ENCODE measurements around the gene VPS37B. TPM values are rescaled to one million over a fixed set of nuclear protein-coding genes. Genes with fewer than 3 reads are reported as not detected.
A peak's percentile ranks its signal among the peaks of the same experiment; 100 is the strongest.

VPS37B gene
- total RNA-seq, 1 experiment from 2014 or later, result 18.1 TPM

GRCh38 chr12:122825773-122826724 lies 69.9 kb downstream of the VPS37B start:
- no peak overlapping the region for H3K27ac Mint-ChIP-seq
- POLR2A ChIA-PET, result interaction anchor here (0.7 to 0.8 kb wide), 3 partner anchors 289 to 1352 kb away, joined by 5 to 6 read pairs (median 6); no protein-coding TSS in a partner anchor

More at GRCh38 chr12:122825773-122826724, 69.9 kb downstream of the VPS37B start:
- Mint-ChIP-seq H3K27me3 (ENCODE audit: low read depth) (peaks cover 23% of the 10 kb centered on the region), H3K36me3 (no peaks in the 10 kb centered on the region), H3K4me1 (peaks cover 13% of the 10 kb centered on the region), H3K4me3 (peak overlapping the region; percentile 55), H3K9me3 (no peaks in the 10 kb centered on the region)
- no peak for TF ChIP-seq RORB (CRISPR knock-in tag; IDR thresholded peaks at IDR 0.05)
- no peak for TF ChIP-seq RELA (CRISPR knock-in tag; IDR thresholded peaks at IDR 0.05; ENCODE audit: borderline replicate concordance)
- no peak for TF ChIP-seq E2F5 (CRISPR knock-in tag; IDR thresholded peaks at IDR 0.05)
- no peak for TF ChIP-seq PRDM15 (CRISPR knock-in tag; IDR thresholded peaks at IDR 0.05)
- TF ChIP-seq ZNF671 (CRISPR knock-in tag; IDR thresholded peaks at IDR 0.05), result no peak
- TF ChIP-seq OVOL2 (CRISPR knock-in tag; IDR thresholded peaks at IDR 0.05; ENCODE audit: borderline replicate concordance), result no peak
- no peak for TF ChIP-seq CTCF (IDR thresholded peaks at IDR 0.05)
- no peak for TF ChIP-seq ESRRA (CRISPR knock-in tag; IDR thresholded peaks at IDR 0.05; ENCODE audit: borderline replicate concordance)
- TF ChIP-seq TP53 (CRISPR knock-in tag; IDR thresholded peaks at IDR 0.05), result no peak
- no peak for TF ChIP-seq ZSCAN18 (CRISPR knock-in tag; IDR thresholded peaks at IDR 0.05)
- no peak for TF ChIP-seq TCF7 (CRISPR knock-in tag; IDR thresholded peaks at IDR 0.05; ENCODE audit: low read depth)
- TF ChIP-seq EMX1 (CRISPR knock-in tag; IDR thresholded peaks at IDR 0.05), result no peak
- TF ChIP-seq, protein P1, sequence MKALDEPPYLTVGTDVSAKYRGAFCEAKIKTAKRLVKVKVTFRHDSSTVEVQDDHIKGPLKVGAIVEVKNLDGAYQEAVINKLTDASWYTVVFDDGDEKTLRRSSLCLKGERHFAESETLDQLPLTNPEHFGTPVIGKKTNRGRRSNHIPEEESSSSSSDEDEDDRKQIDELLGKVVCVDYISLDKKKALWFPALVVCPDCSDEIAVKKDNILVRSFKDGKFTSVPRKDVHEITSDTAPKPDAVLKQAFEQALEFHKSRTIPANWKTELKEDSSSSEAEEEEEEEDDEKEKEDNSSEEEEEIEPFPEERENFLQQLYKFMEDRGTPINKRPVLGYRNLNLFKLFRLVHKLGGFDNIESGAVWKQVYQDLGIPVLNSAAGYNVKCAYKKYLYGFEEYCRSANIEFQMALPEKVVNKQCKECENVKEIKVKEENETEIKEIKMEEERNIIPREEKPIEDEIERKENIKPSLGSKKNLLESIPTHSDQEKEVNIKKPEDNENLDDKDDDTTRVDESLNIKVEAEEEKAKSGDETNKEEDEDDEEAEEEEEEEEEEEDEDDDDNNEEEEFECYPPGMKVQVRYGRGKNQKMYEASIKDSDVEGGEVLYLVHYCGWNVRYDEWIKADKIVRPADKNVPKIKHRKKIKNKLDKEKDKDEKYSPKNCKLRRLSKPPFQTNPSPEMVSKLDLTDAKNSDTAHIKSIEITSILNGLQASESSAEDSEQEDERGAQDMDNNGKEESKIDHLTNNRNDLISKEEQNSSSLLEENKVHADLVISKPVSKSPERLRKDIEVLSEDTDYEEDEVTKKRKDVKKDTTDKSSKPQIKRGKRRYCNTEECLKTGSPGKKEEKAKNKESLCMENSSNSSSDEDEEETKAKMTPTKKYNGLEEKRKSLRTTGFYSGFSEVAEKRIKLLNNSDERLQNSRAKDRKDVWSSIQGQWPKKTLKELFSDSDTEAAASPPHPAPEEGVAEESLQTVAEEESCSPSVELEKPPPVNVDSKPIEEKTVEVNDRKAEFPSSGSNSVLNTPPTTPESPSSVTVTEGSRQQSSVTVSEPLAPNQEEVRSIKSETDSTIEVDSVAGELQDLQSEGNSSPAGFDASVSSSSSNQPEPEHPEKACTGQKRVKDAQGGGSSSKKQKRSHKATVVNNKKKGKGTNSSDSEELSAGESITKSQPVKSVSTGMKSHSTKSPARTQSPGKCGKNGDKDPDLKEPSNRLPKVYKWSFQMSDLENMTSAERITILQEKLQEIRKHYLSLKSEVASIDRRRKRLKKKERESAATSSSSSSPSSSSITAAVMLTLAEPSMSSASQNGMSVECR (CRISPR knock-in tag; IDR thresholded peaks at IDR 0.05; ENCODE audit: borderline replicate concordance), result no peak
- TF ChIP-seq ATF3 (CRISPR knock-in tag; conservative IDR thresholded peaks at IDR 0.05), result no peak
- TF ChIP-seq ZNF317 (CRISPR knock-in tag; IDR thresholded peaks at IDR 0.05; ENCODE audit: borderline replicate concordance, low read depth), result no peak
- TF ChIP-seq SMAD4 (CRISPR knock-in tag; IDR thresholded peaks at IDR 0.05), result no peak
- CTCF ChIA-PET, result interaction anchor here (0.7 to 2.4 kb wide), 2 partner anchors 32 to 253 kb away, joined by 3 to 11 read pairs; no protein-coding TSS in a partner anchor
- no peak for DNase-seq (ENCODE audit: low spot score)
- ATAC-seq, result peak; percentile 80
